Measurements from ENCODE around the gene MYH9. TPM values are rescaled to one million over a fixed set of nuclear protein-coding genes. Genes with fewer than 3 reads are reported as not detected.
A peak's percentile ranks its signal among the peaks of the same experiment; 100 is the strongest.

MYH9 gene
- total RNA-seq, 1 donor from 2014 or later: 633 TPM

DNA sequence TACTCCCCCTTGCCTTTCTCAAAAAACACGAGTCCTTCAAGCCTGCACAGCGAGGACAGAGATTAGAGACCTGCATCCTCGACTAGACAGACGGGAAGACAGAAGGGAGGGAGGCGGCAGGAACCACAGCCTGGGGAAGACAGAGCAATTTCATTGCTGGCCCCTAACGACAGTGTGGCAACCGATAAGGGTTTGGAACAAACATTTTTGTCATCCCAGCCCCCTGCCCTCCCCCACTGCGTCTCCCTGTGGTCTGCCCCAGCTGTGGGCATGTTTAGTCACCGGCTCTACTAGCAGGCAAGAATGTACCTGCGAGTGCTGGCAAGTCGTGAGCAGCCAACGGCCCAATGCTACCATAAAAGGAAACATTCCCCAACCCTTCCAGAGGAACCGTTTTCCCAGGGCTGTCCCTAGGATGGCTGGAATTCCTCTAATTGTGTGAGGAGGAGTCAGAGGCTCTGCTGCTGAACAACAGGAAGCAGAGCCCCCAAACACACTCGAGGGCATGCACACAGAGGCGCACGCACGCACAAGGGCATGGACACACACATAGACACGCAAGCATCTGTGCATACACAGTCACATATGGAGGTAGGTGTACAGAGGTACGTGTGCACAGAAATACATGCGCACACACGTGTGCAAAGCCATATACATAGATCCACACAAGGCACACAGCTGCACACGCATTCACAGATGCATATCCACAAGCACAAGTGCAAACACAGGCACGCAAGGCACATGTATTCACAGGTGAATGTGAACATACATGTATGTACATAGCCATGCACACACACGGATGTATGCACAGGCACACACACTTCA is 58.3 kb downstream of the MYH9 start:
- Mint-ChIP-seq H3K4me3 (peak overlapping the region; percentile 88), H3K4me1 (peaks cover 79% of the 10 kb centered on the region), H3K9me3 (no peaks in the 10 kb centered on the region), H3K36me3 (ENCODE audit: low read depth) (peaks cover 79% of the 10 kb centered on the region), H3K27me3 (no peaks in the 10 kb centered on the region), H3K27ac (peak overlapping the region; percentile 99)
- intact Hi-C loops (cut with micrococcal nuclease): loop anchor here (1.0 to 10.0 kb wide), 2 partner anchors 141 to 905 kb away; no protein-coding TSS in a partner anchor
- peak; percentile 88 for DNase-seq

DNA sequence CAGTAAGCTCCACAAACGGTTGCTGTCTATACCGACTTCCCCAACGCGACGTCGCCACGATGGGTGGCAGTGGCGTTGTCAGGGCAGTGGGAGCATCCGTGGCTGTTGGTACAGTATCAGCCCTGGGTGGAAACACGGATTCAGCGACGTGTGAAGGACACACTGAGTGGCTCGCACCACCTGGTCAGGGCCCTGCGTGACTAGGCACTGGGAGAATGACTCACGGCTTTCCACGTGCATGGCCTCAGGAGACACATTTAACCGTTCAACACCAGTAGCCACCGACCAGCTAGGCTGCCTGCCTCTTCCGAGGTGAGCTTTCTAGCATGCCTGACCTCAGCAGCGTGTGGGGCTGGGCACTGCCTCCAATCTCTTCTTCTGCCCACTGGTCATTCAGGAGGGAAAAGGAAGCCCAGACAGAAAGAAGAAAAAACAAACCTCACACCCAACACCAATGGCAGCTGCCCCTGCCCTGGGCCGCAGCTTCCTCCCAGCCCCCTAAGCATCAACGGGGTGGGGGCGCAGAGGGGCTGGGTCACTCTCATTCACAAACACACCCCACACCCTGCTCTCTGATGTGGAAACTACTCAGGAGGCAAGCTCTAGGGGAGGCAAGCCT is 59.0 kb downstream of the MYH9 start:
- Mint-ChIP-seq H3K36me3 (ENCODE audit: low read depth) (peaks cover 77% of the 10 kb centered on the region), H3K27ac (peak overlapping the region; percentile 99), H3K4me3 (peak overlapping the region; percentile 88), H3K27me3 (no peaks in the 10 kb centered on the region), H3K9me3 (no peaks in the 10 kb centered on the region), H3K4me1 (peaks cover 72% of the 10 kb centered on the region)
- intact Hi-C loops (cut with micrococcal nuclease): loop anchor here (1.0 kb wide), 1 partner anchor 142 kb away; no protein-coding TSS in a partner anchor
- DNase-seq: peak; percentile 69

DNA sequence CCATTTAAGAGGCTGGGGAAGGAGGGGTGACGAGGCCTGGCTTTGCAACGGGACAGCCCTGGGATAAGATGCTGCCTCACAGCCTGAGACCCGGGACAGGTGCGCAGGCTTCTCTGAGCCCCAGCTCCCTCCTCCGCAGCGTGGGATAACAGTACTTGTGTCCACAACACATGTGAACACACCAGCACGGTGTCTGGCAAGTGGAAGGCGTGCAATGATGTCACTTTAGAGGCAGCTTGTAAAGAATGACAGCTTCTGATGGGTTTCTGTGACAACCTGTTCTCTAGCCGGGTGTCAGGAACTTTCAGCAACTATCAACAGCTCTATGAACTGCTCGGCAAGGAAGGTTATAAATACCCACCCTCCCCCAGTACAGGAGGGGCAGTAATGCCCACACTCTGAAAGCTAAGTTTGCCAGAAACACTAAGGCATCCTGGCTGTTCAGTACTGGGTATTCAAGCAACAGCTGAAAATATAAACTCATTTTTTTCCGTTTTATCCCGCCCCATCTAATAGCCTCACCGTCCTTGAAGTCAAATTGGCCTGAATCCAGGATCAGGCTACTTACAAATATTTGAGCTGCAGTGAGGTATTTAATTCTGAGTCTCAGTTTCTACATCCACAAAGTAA is 59.7 kb downstream of the MYH9 start:
- intact Hi-C loops (cut with micrococcal nuclease): no loop called here
- Mint-ChIP-seq H3K27ac (peak overlapping the region; percentile 99), H3K4me3 (peak overlapping the region; percentile 88), H3K36me3 (ENCODE audit: low read depth) (peaks cover 75% of the 10 kb centered on the region), H3K27me3 (no peaks in the 10 kb centered on the region), H3K9me3 (no peaks in the 10 kb centered on the region), H3K4me1 (peaks cover 65% of the 10 kb centered on the region)
- DNase-seq: no peak

DNA sequence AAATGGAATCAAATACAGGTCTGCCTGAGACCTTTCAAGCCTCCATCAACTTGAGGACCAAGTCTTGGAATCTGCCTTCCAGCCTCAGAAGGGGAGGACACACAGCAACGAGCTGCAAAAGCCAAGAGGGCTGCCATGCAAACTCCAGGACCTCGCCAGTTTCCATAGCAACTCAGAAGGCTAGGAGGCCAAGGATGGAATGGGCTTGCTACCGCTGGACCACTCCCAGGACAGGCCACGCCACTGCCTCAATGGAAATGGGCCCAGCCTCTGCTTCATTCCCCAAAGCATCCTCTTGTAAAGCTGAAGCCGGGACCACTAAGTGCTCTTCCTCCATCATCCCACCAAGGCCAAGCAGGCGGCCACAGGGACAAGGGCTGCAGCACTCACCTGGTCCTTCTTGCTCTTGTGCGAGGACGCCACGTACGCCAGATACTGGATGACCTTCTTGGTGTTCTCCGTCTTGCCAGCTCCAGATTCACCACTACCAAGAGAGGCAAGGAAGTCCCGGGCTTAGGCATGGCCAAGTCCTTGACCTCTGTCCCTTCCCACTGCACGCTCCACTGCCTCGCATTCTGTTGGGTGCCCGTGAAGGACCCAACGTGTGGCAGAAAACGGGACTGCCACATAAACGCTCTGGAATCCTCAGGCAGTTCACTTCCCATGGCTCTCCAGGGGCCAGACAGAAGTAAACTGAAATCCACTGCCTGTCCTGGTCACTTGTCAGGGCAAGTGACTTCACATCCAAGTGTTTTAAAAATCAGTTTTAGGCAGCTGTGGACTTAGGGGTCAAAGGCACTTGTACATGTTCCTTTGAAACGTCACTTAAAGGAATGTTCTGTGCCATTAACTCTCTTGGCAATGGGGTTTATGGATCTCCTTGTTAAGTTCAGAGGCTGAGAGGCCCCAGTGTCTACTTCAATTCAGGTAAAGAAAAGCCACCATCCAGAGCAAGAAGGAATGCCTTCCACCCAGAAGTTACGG is 61.3 kb downstream of the MYH9 start:
- Mint-ChIP-seq H3K36me3 (ENCODE audit: low read depth) (peaks cover 72% of the 10 kb centered on the region), H3K9me3 (no peaks in the 10 kb centered on the region), H3K4me3 (no peak overlapping the region), H3K27me3 (no peaks in the 10 kb centered on the region), H3K4me1 (peaks cover 50% of the 10 kb centered on the region), H3K27ac (peak overlapping the region; percentile 84)
- intact Hi-C loops (cut with micrococcal nuclease): no loop called here
- DNase-seq: no peak

DNA sequence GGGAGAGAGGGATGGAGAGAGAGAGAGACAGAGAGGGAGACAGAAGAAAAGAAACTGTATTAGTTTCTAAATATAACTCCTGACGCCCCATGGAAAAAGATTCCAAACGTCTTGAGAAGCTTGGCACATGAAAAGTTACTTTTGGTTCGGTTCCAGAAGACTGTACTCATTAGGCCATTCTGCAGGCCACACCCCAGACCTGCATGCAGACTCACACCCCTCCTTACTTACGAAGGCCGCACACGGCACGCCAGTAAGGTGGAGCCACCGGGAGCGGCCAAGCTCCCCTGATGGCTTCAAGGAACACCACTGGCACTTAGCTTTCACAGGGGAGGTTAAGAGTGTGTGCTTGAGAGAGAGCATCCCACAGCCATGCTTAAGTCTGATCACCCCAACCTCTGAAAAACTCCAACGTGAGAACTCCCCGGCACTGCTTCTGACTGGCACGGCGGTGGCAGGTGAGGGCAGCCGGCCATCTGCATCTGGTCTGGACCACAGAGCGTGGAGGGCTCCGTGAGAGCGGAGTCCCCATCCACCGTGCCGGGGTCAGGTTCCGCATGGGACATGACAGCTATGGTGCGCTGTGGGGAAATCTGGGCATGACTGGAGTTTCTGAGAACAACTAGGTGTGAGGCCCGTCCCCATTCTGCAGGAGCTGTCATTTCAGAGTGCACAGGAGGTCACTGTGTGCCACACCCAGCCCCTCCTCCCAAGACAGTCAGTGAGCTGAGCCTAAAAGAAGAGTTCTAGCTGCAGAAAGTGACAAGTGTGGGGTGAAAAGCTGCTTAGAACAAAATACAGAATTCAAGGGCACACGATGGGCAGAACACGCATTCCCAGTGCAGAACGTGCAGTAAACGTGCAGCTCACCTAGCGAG is 62.4 kb downstream of the MYH9 start:
- no peak for DNase-seq
- Mint-ChIP-seq H3K4me3 (no peak overlapping the region), H3K4me1 (peaks cover 41% of the 10 kb centered on the region), H3K27me3 (no peaks in the 10 kb centered on the region), H3K36me3 (ENCODE audit: low read depth) (peaks cover 70% of the 10 kb centered on the region), H3K9me3 (no peaks in the 10 kb centered on the region), H3K27ac (peak overlapping the region; percentile 84)
- intact Hi-C loops (cut with micrococcal nuclease): no loop called here

DNA sequence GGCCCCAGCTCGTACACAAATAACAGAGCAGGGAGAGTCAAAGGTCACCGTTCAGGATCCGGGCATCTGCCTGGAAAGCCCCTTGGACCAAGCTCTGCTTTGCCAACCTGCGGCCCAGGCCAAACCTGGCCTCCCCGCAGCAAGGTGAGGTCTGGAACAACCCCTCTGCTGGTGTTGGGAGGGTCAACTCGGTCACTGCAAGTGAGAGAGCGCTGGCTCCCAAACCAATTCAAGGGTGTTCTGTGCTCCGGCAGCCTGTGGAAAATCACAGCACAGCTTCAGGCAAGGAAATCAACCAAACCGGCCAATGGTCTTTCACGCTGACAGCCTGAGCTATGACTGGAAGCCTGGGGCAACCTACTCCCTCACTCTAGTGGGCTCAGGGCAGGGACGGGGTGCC is 63.4 kb downstream of the MYH9 start:
- Mint-ChIP-seq H3K27me3 (no peaks in the 10 kb centered on the region), H3K4me1 (peaks cover 31% of the 10 kb centered on the region), H3K4me3 (no peak overlapping the region), H3K9me3 (no peaks in the 10 kb centered on the region), H3K36me3 (ENCODE audit: low read depth) (peaks cover 70% of the 10 kb centered on the region), H3K27ac (no peak overlapping the region)
- no peak for DNase-seq
- intact Hi-C loops (cut with micrococcal nuclease): no loop called here

DNA sequence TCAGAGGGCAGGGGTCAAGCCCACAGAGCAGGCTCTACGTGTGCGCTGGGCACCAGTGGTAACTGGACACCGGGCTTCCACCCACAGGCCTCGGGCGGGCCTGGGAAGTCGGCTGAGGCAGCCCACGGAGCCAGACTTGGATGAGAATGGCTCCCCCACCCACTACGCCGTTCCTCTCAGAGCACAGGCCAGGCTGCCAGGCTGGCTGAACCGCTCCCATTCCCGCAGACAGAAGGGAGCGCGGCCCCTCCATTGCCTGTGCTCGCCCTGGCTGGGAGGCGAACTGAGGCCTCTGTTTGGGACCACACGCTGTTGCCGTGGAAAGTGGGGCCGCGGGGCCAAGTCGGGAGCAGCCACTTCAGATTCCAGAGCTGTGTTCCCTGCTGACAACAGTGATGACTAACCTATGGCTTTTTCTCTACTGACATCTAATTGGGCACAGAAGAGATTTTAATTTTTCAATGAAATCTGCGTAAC is 63.9 kb downstream of the MYH9 start:
- H3K27ac Mint-ChIP-seq: no peak overlapping the region
- peaks cover 71% of the 10 kb centered on the region for H3K36me3 Mint-ChIP-seq (ENCODE audit: low read depth)
- no peaks in the 10 kb centered on the region for H3K27me3 Mint-ChIP-seq
- H3K4me3 Mint-ChIP-seq: no peak overlapping the region
- intact Hi-C loops (cut with micrococcal nuclease): no loop called here
- H3K4me1 Mint-ChIP-seq: peaks cover 27% of the 10 kb centered on the region
- H3K9me3 Mint-ChIP-seq: no peaks in the 10 kb centered on the region
- no peak for DNase-seq

DNA sequence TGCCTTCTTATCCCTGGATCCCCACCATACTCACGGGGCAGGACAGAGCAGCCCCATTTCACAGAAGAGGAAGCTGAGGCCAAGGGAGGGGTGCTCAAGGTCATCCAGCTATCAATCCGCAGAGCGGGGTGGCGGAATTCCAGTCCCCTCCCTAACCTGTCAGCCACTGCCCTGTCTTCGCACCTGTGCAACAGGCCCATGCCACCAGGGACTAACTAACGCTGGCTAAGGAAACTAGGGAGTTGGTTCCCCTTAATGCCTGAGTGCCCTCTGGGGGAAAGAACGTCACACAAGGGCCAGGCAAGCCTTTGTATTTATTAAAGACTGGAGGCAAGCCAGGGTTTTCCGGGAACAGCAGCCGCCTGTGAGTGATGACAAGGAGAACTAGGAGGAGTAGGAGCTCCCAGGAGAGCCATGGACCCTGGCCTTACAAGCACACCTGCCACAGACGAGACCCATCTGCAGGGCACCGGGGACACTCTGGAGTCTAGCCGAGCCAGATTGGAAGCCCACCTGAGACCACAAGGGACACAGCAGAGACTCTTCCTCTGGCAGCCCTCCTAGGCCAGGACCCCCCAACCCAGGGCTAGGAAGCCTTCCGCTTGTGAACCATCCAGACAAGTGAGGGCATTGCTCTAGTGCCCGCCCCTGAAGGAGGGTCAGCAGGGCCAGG is 64.4 kb downstream of the MYH9 start:
- H3K27ac Mint-ChIP-seq: peak overlapping the region; percentile 7
- no peak for DNase-seq
- no peak overlapping the region for H3K4me3 Mint-ChIP-seq
- no peaks in the 10 kb centered on the region for H3K9me3 Mint-ChIP-seq
- peaks cover 22% of the 10 kb centered on the region for H3K4me1 Mint-ChIP-seq
- intact Hi-C loops (cut with micrococcal nuclease): no loop called here
- H3K36me3 Mint-ChIP-seq (ENCODE audit: low read depth): peaks cover 67% of the 10 kb centered on the region
- H3K27me3 Mint-ChIP-seq: no peaks in the 10 kb centered on the region

DNA sequence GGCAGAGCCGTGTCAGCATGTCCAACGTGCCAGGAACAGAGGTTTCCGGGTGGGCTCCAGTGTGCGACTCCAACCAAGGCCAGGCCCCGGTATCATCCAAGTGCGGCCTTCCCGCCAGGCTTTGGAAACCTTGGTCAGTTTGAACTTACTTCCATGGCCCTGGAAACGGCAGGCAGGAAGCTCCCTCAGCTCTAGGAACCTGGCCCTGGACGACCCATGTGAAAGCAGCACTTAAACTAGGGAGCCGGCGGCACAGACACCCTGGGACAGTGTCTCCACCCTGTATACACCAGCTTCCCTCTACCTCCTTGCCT is 65.2 kb downstream of the MYH9 start:
- no peak for DNase-seq

DNA sequence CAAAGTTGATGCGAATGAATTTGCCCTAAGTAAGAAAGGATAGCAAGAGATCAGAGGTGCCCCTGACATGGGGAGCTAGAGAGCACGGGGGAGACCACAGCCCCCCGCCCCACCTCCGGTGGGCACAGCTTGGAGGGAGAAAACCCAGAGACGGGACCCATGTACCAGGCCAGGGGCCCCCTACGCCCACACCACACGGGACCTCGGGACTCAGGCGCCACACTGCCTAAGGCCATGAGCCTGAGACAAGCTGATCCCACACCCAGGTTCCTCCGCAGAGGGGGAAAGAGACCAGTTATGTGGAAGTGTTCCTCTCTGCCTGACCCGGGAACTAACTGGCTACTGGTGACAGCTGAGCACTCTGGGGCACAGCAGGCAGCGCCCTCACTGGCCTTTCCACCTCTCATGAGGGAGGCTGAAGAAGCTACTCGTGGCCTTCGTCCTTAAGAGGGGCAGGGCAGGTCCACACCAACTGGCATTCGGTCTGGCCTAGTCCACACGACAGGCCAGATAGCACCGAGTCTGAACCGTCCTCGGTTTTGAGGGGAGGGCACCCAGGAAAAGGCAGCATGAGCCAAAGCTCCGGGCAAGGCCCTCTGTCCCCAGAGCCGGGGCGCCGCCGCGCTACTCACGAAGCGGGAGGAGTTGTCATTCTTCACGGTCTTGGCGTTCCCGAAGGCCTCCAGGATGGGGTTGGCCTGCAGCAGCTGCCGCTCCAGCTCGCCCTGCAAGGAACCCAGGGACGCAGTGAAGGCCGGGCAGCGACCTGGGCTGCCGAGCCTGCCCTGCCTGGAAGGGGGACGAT is 65.8 kb downstream of the MYH9 start:
- Mint-ChIP-seq H3K4me3 (no peak overlapping the region), H3K27me3 (no peaks in the 10 kb centered on the region), H3K36me3 (ENCODE audit: low read depth) (peaks cover 67% of the 10 kb centered on the region), H3K9me3 (no peaks in the 10 kb centered on the region), H3K27ac (peak overlapping the region; percentile 54), H3K4me1 (peaks cover 11% of the 10 kb centered on the region)
- intact Hi-C loops (cut with micrococcal nuclease): no loop called here
- DNase-seq: no peak

More for the DNA sequence above, 65.2 kb downstream of the MYH9 start:
- intact Hi-C loops (cut with micrococcal nuclease): no loop called here
- H3K9me3 Mint-ChIP-seq: no peaks in the 10 kb centered on the region
- H3K4me1 Mint-ChIP-seq: peaks cover 15% of the 10 kb centered on the region
- no peak overlapping the region for H3K27ac Mint-ChIP-seq
- no peak overlapping the region for H3K4me3 Mint-ChIP-seq
- peaks cover 66% of the 10 kb centered on the region for H3K36me3 Mint-ChIP-seq (ENCODE audit: low read depth)
- H3K27me3 Mint-ChIP-seq: no peaks in the 10 kb centered on the region

DNA sequence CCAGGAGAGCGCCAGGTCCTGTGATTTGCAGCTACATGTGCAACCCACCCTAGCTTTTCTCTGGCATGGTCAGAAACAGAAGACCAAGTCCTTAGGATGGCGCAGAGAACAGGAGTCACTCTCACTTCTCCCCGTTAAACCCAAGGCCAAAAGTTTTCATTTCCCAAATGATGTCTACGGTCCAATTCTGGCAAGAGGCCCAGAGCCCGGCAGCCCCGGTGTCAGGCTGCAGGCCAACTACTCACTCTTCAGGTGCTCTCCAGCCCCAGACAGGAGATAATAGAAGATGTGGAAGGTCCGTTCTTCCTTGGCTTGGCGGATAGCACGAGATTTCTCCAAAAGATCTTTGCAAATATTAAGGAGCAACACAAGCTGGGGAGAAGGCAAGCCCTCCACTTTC is 67.2 kb downstream of the MYH9 start:
- Mint-ChIP-seq H3K36me3 (ENCODE audit: low read depth) (peaks cover 62% of the 10 kb centered on the region), H3K27me3 (no peaks in the 10 kb centered on the region), H3K9me3 (no peaks in the 10 kb centered on the region), H3K4me3 (no peak overlapping the region), H3K27ac (peak overlapping the region; percentile 75), H3K4me1 (peaks cover 4% of the 10 kb centered on the region)
- intact Hi-C loops (cut with micrococcal nuclease): no loop called here
- no peak for DNase-seq

Data from activated CD4-positive, alpha-beta T cell treated with anti-CD3 and anti-CD28 coated beads, Interleukin-2, amount 10 ng/mL, durations not matched to agents 24 days and 14 days (primary cell).